Endometrial microvascular endothelial cells (primary cell): ENCODE results near the gene CMIP. TPM values are rescaled to one million over a fixed set of nuclear protein-coding genes. Genes with fewer than 3 reads are reported as not detected.

Experiments used
- in situ Hi-C: cut with HindIII; loops from 2 replicates; pipeline ENCODE4 v1.10.0; 2017; ENCODE audit warnings: low sequenced_read_pairs, low pct_unique_long_range_greater_than_20kb; ENCODE audit errors: inconsistent ontology term
- total RNA-seq: library from RNA; depleted of rRNA; stranded (reverse); fragments of >200 nt; gene quantifications from one replicate; pipeline ENCODE4 v1.2.3, GENCODE V29; 2015; ENCODE audit errors: inconsistent ontology term

Gene CMIP
- total RNA-seq, 1 donor from 2014 or later: 16.5 TPM

DNA sequence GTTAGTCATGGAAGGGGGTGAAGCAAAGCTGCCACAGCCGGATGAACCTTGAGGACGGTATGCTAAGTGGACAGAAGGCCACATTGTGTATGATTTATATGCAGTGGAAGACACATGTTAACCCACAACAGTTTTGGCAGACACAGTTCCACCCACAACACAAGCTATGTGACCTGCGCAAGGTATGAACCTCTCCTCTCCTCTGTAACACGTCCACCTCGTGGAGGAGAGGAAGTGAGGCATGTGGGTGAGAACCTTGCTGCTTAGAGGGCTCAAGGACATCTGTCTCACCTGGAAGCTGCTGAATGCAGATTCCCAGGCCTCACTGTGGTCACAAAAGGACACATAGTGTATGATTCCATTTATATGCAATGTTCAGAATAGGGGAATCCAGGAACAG is 198.3 kb downstream of the CMIP start:
- in situ Hi-C loops: no loop called here

DNA sequence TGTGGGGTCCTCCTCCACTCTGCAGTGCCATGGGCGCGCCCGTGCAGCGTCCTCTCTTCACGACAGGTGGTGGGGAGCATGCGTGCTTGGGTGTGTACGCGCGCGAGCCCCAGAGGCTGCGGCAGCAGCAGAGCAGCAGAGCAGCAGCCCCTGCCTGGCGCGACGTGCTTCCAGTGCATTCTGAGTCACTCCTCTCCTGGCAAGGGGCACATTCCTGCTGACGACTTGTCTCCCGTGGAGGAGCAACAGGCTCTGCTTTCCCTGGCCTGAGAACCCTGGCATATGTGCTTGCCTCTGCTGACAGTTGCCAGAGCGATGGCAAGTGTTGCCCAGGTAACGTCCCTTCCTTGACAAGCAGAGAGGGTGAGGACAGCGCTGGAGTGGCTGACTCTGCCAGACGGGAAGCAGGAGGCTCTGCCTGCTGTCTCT is 200.7 kb downstream of the CMIP start:
- in situ Hi-C loops: no loop called here

DNA sequence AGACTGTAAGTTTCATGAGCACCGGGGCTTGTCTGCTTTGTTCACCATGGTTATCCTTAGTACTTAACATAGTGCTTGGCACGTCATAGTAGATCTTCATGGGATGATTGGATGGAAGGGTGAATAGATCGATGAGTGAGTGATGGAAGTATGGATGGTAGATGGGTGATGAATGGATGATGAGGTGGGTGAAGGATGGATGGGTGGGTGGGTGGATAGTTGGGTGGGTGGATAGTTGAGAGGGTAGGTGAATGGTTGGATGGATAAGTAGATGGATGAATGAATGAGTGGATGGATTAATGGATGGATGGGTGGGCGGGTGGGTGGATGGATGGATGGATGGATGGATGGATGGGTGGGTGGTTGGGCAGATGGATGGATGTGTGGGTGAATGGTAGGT is 201.3 kb downstream of the CMIP start:
- in situ Hi-C loops: no loop called here

DNA sequence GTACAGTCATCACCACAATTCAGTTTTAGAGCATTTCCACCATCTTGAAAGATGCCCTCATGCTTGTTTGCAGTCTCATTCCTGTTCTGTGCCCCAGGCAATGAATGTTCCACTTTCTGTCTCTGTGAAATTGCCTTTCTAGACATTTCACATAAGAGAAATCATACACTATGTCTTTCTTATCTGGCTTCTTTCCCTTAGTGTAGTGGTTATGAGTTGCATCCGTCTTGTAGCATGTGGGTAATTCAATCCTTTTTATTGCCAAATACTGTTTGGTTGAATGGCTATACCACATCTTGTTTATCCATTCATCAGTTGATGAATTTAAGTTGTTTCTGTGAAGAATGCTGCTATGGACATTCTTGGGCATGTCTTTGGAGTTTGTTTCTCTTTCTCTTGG is 202.0 kb downstream of the CMIP start:
- in situ Hi-C loops: no loop called here

DNA sequence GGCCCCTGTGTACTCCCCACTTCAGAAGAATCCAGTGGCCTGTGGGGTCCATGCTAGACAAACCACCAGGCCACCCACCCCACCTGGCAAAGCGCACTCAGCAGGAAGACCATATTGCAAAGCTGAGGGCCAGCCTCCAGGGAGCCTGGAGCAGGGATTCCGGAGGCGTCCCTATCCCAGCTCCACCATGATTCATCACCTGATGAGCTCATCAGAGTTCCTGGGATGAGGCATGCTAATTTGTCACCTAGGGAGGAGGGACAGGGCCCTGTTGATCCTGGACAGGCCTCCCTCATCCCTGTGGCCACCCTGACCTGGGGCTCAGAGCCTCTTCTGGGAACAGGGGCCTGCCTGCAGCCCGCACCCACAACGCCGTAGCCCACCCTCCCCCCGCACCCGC is 202.9 kb downstream of the CMIP start:
- in situ Hi-C loops: no loop called here

DNA sequence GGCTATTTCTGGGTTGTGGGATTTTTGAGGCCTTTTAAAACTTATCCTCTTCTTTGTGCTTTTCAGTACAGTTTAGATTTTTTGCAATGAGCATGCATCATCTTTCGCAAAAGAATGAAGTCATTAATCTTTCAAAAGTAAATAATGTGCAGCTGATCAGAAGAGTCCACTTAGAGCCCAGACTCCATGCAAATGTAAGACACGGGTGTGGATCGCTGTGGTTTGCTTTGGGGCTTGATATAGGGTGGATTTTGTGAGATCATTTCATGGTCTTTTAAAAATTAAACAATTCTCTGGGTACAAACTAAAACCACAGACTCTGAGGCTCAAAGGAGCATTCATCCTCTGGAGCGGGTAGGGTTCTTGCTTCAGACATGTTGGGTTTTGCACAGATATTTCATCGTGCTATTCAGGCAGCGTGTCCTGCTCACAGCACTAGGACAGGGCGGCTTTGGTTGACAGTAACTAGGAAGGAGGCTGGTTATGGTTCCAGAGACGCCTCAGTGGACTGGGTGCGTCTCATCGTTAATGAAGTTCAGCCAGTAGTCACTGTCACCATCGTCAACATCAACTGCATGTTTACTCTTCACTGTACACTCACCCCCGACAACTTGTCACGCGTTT is 205.1 kb downstream of the CMIP start:
- in situ Hi-C loops: no loop called here

DNA sequence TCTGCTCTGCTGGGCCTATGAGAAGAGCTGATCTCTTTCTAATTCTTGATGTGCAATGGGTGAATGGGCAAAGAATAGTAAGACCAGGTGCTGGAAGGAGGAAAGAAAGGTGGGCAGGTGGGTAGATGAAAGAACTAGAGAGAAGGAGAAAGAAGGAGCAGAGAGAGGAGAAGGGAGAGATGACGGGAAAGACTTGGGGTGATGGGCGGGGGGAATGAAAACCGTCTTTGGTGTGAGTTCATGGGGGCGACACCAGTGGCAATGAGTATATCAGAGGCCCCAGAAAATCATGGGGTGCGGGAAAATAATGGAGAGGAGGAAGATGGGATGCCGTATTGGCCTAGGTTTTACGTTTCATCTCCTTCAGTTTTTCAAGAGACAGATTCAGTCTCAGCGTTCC is 205.7 kb downstream of the CMIP start:
- in situ Hi-C loops: no loop called here

DNA sequence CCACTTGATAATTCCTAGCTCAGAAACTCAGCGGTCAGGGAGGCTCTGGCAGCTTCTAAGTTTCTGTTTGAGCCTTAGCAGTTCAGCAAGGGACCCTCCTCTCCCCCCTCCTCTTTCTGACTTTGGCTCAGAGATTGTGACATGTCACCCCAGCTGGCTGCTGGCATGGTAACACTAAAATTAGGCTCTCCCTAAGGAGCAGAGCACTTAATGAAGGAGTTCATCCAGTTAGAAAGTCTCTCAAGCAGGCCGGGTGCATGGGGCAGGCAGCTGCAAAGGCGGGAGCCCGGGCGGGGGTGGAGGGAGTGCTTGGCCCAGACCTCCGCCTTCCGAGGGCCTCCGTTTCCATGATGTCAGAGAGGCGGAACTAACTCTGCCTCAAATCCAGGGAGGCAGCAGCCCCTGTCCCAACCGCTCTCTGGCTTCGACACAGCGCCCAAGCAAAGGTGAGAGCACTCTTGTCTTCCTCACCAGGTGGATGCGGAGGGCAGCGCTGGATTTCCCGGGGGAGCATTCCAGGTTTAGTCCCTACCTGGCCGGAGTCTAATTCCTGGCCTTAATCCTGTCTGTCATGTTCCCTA is 206.5 kb downstream of the CMIP start:
- in situ Hi-C loops: no loop called here

DNA sequence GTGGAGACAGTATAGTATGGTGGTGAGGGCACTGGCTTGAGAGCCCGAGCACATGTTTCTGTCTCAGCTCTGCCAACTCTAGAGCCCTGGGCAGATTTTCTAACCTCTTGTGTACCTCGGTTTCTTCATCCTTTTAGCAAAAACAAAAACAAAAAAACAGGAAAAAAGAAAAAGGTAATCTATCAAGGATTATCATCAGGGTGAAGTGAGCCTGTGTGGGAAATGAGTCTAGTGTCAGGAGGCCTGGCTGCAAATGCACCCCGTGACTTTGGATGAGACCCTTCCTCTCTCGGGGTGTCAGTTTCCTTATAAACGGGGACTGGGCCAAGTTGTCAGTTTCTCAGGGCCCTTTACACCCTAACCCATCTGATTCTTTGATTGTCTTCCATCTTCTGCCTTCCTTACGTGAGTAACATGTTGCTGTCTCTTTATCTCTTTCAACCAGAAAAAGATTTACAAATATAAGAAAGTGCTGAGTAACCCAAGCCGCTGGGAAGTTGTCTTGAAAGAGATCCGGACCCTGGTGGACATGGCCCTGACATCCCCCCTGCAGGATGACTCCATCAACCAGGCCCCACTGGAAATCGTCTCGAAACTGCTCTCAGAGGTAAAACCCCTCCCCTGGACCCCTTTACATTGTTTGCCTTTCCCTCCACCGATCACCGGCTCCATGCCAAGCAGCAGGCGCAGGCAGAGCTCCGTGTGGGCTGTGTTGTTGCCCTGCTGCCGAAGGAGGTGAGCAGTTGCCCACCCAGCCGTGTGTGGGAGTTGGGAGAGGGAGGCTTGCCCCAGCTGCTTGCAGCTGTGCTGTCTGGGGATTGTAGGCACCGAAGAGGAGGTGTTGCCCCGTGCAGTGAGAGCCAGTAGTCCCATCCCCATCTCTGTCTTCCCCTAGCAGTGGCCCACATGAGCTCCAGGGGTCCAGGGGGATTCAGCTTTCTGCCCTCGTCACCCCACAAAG is 207.4 kb downstream of the CMIP start:
- in situ Hi-C loops: no loop called here

DNA sequence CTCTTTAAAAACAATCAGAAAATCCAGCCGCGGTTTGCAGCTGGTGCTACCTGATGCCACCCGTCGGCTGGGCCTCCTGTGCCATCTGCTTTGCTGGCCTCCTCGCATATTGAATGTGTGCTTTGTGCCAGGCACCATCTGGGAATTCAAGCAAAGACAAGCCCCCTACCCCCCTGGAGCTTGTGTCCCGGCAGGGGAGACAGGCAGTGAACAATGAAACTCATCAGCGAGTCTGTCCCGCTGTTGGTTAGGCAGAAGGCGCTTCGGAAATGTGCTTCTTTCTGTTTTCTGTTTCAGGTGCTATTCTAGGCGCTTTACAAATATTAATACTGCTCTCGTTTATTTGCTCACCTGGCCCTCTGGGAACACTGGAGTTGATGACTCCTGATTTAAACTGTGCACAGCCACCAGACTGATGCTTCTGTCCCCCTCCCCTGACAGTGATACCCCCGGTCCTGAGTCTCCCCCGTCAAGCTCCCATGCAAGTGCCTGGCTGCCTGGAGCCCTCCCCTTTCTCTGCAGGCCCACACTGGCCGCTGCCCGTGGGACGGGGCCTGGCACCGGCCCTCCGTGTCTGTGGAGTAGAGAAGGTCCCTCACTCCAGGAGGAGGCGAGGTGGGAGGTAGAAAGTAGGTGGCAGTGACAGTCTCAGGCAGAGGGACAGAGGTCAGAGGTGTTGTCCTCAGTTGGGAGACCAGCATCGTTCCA is 208.3 kb downstream of the CMIP start:
- in situ Hi-C loops: no loop called here

DNA sequence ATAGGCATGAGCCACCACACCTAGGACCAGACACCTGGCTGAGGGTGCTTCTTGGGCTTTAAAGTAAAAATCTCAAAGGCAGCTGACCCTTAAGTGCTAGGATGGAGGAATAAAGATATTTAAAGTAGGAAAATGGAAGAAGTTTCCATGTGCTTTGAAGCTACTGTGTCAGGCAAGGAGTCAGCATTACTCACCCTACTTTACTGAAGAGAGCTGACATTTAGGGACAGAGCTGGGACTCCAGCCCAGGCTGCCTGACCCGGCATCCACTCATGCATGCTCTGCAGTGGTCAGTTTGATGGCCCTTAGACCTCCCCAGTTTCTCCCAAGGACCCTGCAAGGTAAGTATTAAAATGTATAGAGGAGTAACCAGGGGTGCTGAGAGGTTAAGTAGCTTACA is 209.7 kb downstream of the CMIP start:
- in situ Hi-C loops: no loop called here

DNA sequence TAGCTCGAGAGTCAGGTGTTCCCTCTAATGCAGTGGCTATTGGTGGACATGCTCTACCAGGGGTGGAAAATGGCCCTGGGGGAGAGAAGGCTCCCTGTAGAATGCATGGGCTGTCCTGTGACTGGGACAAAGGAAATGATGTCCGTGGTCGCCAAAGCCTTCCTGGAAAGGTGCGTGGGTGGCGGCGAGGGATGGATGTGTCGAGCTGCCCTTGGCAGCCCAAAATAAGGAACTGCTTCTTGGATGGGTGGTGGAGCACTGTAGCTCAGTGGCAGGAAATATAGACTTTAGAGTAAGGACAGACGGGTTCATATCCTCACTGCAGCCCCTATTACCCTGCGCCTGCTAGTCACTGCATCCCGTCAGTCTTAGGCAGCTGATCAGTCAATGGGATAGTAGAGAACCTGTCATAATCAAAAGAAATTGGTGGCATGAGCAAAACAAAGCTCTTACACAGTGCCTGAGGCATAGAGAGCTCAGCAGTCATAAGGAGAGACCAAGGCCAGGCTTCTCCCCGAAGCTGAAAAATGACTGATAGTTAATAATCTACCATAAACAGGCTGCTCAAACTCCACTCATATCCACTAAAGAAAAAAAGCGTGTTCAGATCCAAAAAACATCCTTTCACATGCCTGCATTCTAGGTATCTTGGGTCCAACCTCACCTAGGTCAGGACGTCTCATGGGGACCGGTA is 211.0 kb downstream of the CMIP start:
- in situ Hi-C loops: no loop called here

DNA sequence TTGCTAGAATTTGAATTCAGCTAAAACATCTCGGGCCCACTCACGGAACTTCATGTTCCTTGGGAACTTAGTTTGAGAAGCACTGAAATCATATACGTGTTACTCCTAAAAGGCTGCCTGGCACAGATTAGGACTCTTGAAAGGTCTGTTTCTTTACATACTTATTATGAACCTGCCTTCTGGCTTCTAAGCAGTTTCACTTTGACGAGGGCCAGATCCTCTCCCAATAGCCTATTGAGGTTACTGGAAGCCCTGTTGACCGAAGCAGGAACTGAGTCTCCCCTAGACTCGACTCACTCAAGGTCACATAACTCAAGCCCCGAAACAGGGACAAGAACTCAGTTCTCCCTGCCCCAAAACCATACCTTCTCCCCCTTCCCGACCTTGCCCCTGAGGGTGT is 212.6 kb downstream of the CMIP start:
- in situ Hi-C loops: no loop called here

DNA sequence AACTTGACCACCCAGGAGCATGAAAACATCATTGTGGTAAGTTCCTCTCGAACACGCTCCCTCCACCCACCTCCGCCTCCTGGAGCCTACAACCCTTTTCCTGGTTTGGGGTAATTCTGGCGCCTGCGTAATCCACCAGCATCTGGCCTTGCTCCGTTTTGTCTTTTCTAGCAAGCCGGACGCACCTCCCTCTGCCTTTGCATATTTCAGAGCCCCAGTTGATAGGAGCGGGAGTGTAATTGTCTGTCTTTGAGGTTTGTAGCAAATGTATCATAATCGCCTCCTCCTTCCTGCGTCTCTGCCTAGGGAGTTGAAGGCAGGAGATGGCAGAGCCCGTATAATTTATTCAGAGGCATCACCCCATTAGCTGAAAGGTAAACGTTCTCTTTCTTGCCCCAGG is 213.2 kb downstream of the CMIP start:
- in situ Hi-C loops: no loop called here

DNA sequence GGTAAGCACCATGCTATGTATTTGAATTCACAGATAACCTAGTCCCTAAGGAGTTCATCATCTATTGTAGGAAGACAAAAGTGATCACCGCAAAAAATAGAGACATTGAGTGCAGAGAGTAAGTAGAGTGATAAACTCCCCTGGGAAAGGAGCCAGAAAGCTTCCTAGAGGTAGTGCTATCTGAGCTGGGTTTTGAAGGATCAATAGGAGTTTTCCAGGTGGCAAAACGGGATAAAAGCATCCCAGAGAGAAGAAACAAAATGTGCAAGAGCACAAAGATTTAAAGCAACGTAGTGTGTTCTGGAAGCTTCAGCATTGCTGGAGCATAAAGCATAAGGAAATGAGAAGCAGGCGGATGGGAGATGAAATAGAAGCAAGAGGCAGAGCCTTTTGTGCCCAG is 213.8 kb downstream of the CMIP start:
- in situ Hi-C loops: no loop called here

DNA sequence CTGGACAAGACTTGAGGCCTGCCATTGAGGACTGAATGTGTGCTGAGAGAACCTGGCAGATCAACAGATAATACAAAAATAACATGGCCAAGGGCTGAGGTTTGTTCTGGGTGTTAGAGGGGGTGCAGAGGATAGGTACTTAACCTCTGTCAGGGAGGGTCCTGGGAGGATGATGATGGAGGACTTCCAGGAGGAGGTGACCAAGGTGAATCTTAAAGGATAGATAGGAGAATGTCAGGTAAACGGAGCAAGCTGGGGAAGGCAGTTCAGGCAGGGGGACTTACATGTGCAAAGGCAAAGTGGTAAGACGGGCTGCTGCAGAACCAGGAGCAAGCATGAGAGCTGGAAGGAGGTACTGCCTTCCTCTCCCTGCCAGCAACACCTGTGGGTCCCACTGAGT is 214.6 kb downstream of the CMIP start:
- in situ Hi-C loops: no loop called here

DNA sequence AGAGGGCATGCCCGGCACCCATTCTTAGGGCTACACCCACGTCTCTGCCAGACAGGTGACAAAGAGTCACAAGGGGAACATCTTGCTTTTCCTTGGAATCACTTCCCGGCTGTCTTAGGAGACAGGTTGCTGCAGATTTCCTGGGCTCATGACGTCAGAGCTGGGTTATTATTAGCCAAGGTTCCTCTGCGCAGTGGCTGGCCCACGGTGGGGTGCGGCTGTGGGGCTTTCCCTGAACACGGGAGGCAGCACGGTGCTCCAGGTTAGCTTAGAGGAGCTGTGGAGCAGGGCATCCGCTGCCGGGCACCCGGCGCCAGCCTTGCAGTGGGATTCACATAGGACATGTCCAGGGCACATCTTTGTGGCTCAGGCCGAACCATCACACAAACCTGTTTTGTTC is 216.5 kb downstream of the CMIP start:
- in situ Hi-C loops: no loop called here

DNA sequence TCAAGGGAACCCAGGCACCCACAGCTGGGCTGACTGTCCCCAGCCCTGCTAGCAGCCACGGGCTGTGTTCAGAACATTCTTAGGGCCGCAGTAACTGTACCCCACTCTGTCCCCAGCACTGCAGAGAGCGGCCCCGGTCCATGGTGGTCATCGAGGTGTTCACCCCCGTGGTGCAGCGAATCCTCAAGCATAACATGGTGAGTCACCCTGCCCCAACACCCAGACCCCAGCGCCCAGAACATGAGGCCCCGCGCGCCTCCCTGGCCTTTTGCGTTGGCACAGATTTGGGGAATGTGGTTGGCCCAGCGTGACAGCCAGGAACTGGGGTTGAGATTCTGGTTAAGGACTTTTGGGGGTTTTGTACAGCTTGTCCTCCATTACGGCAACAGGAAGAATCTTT is 219.5 kb downstream of the CMIP start:
- in situ Hi-C loops: no loop called here

DNA sequence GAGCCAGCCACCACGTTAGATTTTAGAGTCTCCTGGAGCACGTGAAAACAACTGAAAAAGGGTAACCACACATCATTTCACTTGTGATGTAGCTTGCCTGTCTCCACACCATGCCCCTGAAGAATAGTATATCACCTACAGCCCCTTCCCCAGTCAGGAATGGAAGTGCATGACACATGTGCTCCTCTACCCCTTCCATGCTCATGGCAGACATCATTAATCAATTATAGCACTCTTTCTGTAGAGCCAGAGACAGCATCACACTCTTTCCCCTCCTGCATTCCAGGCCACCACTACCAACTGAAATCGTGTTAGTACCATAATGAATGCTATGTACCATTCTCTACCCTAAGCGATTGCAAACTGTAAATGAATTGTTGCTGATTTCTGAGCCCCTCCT is 221.0 kb downstream of the CMIP start:
- in situ Hi-C loops: no loop called here
